ENCODE measurements around the gene ACCS.

ACCS gene

GRCh38 chr11:44037658-44037998, 28.4 kb upstream of the ACCS start:
- no peak for DNase-seq (ENCODE audit: low read depth)

GRCh38 chr11:44043157-44043556, 22.9 kb upstream of the ACCS start:
- DNase-seq (ENCODE audit: low read depth) = no peak

GRCh38 chr11:44046182-44046581, 19.9 kb upstream of the ACCS start:
- DNase-seq (ENCODE audit: low read depth) = no peak

- DNase-seq (ENCODE audit: low read depth) = no peak
Observed at GRCh38 chr11:44047298-44047697, 18.8 kb upstream of the ACCS start.

GRCh38 chr11:44047931-44048431, 18.1 kb upstream of the ACCS start, which contains the start of gene ACCSL:
Gene ACCSL (plus strand): TSS chr11:44047981. CDS start chr11:44048037, 56 bp downstream.
- no peak for DNase-seq (ENCODE audit: low read depth)

DNA sequence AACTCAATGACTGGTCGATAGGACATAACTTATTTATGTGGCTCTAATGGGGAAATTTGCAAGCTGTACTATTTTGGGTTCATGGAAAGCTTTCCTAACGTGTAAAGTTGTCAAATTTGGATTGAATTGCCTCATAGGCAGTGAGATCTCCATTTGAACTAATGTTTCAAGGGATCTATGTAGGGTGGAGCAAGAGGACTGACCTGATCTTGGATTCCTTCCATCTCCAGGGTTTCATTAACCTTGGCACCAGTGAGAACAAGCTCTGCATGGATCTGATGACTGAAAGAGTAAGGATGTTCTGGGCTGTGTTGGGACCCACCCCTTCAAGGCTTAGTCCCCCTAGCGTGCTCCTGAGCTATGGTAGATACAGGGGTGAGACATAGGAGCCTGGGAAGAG, 16.2 kb upstream of the ACCS start:
- no peak for DNase-seq (ENCODE audit: low read depth)

GRCh38 chr11:44051171-44051570, 14.9 kb upstream of the ACCS start:
- no peak for DNase-seq (ENCODE audit: low read depth)

DNA sequence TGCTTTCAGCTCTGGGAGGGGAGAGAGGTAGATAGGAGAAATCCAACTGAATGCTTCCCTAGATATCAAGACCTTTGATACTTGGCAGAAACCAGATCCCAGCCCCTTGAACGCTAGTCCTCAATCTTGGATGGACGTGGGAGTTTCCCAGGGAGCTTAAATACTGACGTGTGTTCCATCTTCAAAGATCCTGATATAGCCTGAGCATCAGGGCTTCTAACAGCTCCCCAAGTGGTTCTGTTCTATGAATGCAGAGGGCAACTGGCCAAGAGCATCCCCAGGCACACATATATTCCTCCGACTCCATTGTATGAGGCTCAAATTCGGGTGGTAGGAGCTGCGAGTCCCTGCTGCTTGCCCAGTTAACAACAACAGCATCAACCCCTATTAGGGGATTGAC, 8.7 kb upstream of the ACCS start:
- no peak for DNase-seq (ENCODE audit: low read depth)

DNA sequence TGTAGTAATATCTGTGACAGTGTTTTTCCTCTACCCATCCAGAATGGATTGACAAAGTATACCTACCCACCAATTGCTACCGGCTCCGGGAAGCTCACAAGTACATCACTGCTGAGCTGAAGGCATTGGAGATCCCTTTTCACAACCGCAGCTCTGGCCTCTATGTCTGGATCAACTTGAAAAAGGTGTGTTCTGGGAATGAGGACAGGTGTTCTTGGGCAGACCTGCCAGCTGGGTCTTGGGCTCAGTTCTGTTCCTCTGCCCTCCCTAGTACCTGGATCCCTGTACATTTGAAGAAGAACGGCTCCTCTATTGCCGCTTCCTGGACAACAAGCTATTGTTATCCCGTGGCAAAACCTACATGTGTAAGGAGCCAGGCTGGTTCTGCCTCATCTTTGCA, 7.8 kb upstream of the ACCS start:
- DNase-seq (ENCODE audit: low read depth) = no peak

- DNase-seq (ENCODE audit: low read depth) = no peak
Observed at GRCh38 chr11:44065161-44065661, 859 bp upstream of the ACCS start.

DNA sequence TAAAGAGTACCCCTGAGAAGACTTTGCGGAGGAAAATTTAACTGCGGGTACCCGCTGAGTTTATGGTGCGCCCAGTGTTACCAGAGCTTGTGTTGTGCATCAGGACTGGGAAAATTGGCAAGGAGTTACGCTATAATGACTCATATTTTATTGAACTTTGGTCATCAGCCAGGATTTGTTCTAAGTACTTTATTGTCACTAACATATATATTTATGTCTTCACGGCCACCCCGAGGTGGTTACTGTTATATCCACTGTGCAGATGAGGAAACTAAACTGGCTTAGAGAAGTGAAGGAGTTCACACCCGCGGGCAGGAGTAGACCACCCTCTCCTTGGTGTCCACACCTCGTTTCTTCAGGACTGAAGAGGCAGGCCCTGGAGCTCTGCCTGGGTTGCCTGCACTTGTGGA, 667 bp downstream of the ACCS start:
- no peak for DNase-seq (ENCODE audit: low read depth)

- no peak for DNase-seq (ENCODE audit: low read depth)
Observed at GRCh38 chr11:44067266-44067665, 1.2 kb downstream of the ACCS start.

DNA sequence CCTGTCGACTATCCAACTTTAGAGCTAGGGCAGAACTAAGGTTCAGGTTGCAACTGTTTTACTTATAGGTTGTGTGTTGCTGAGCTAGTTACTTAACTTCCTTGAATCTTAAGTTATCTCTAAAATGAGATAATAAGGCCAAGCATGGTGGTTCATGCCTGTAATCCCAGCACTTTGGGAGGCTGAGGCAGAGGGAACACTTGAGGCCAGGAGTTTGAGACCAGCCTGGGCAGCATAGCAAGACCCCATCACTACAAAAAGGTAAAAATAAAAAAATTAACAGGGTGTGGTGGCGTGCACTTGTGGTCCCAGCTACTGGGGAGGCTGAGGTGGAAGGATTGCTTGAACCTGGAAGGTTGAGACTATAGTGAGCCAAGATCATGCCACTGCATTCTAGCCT, 2.1 kb downstream of the ACCS start:
- no peak for DNase-seq (ENCODE audit: low read depth)

- DNase-seq (ENCODE audit: low read depth) = no peak
Observed at GRCh38 chr11:44071157-44071556, 5.1 kb downstream of the ACCS start.

- no peak for DNase-seq (ENCODE audit: low read depth)
Observed at GRCh38 chr11:44072757-44073658, 6.9 kb downstream of the ACCS start.

- DNase-seq (ENCODE audit: low read depth) = no peak
Observed at GRCh38 chr11:44078794-44079193, 12.7 kb downstream of the ACCS start.

DNA sequence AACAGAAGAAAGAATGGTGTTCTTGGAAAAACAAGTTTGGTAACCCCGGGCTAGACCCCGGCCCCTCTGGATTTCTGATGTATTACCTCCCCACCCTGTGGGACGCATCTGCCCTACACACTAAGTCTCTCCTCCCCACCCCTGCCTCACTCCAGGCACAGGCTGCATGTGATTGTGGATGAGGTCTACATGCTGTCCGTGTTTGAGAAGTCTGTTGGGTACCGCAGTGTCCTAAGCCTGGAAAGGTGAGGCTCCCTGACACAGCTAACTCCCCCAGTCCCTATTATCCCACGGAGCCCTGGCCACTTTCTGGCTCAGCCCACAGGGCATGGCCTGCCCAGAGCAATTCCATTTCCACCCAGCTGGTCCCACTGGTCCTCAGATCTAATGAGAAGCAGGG, 13.3 kb downstream of the ACCS start:
- DNase-seq (ENCODE audit: low read depth) = no peak

GRCh38 chr11:44080951-44081350, 14.9 kb downstream of the ACCS start:
- no peak for DNase-seq (ENCODE audit: low read depth)

GRCh38 chr11:44082645-44083044, 16.6 kb downstream of the ACCS start:
- no peak for DNase-seq (ENCODE audit: low read depth)

GRCh38 chr11:44083433-44083832, 17.4 kb downstream of the ACCS start:
- DNase-seq (ENCODE audit: low read depth) = no peak

DNA sequence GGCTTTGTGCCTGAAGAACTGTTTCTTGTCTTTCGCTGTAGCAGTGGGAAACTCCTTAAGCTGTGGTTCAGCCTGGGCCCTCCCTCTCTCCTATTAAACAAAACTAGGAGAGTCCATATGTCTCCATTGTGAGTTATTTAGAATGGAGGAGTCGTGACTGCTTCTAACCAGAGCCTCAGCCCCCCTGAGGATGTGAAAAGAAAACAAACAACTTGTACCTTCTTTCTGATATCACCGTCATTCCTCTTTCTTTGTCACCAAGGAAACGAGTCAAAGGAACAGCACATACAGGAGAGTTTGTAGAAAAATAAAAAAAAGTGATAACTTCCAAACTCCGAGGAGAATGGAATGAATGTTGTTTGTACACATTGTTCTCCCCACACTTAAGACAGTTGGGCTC, 17.8 kb downstream of the ACCS start:
- DNase-seq (ENCODE audit: low read depth) = no peak

GRCh38 chr11:44085330-44085729, 19.3 kb downstream of the ACCS start:
- no peak for DNase-seq (ENCODE audit: low read depth)

GRCh38 chr11:44088377-44088776, 22.3 kb downstream of the ACCS start:
- DNase-seq (ENCODE audit: low read depth) = no peak

DNA sequence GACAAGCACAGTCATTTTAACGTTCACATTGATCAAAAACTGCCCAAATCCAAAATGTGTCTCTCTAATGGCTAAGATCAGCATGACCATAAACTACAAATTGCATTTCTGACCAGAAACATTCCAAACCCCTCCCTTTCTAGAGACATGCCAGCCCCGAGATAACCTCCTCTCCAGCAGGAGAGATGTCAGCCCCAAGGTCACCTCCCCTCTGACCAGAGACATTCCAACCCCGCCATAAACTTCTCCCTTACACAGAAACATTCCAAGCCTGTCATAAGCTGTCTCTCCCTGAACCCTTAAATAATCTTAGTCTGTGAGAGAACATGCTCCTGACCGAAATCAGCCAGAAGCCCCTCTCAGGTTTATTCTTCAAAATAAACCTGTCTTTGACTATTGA, 22.8 kb downstream of the ACCS start:
- DNase-seq (ENCODE audit: low read depth) = no peak

Data from activated T-cell treated with anti-CD3 and anti-CD28 coated beads for 1 hour (primary cell).